MCF 10A (cell line): ENCODE measurements around the gene TMEM19. TPM values are rescaled to one million over a fixed set of nuclear protein-coding genes. Genes with fewer than 3 reads are reported as not detected.

Source experiments
- BruUV-seq: library from RNA; stranded (reverse); fragments of 400-500 nt; replicated peaks from 2 replicates; lab custom pipeline; 2021; lab: Mats Ljungman, UMichigan
- CTCF ChIA-PET: fragments of 300-600 bp; sonication (Branson Sonifier 250); formaldehyde crosslinking; extraction: SDS; loops from one replicate; lab custom pipeline; 2021; ENCODE audit warnings: antibody characterized with exemption, inconsistent platforms; lab: Yijun Ruan, JAX
- POLR2A ChIA-PET: fragments of 300-600, 350-650 bp; sonication (Branson Sonifier 250); formaldehyde crosslinking; extraction: SDS; loops from one replicate; lab custom pipeline; 2020; ENCODE audit warnings: antibody characterized with exemption, inconsistent platforms; lab: Yijun Ruan, JAX
- DNase-seq: peaks from one replicate; pipeline ENCODE4 v3.0.0-alpha.2; 2018; ENCODE audit not compliant: unreplicated experiment
- H3K27ac Mint-ChIP-seq: one replicate; pipeline ENCODE4 v1.8.0; 2022; ENCODE audit warnings: mild to moderate bottlenecking, low read depth, mixed read lengths; ENCODE audit not compliant: unreplicated experiment
- H3K27me3 Mint-ChIP-seq: one replicate; pipeline ENCODE4 v1.8.0; 2022; ENCODE audit warnings: mixed read lengths; ENCODE audit not compliant: insufficient read depth, unreplicated experiment
- H3K36me3 Mint-ChIP-seq: one replicate; pipeline ENCODE4 v1.8.0; 2022; ENCODE audit warnings: mild to moderate bottlenecking, moderate library complexity, mixed read lengths; ENCODE audit not compliant: insufficient read depth, unreplicated experiment
- H3K4me1 Mint-ChIP-seq: one replicate; pipeline ENCODE4 v1.8.0; 2022; ENCODE audit warnings: mixed read lengths; ENCODE audit not compliant: insufficient read depth, unreplicated experiment
- H3K4me3 Mint-ChIP-seq: one replicate; pipeline ENCODE4 v1.8.0; 2022; ENCODE audit warnings: mild to moderate bottlenecking, moderate library complexity, mixed read lengths; ENCODE audit not compliant: unreplicated experiment
- H3K9me3 Mint-ChIP-seq: one replicate; pipeline ENCODE4 v1.8.0; 2022; ENCODE audit warnings: mixed read lengths; ENCODE audit not compliant: unreplicated experiment
- intact Hi-C: fragments of 100-400 bp; cut with micrococcal nuclease; formaldehyde crosslinking; loops from 2 replicates; pipeline ENCODE4 v1.14.1; 2022
- total RNA-seq: library from RNA; stranded (reverse); gene quantifications from 2 replicates; pipeline ENCODE4 v1.2.3, GENCODE V29; 2022
- TF ChIP-seq, protein P1 (sequence below): fragments of 200-600 bp; IDR thresholded peaks from one replicate; pipeline ENCODE4 v1.8.0; 2022; ENCODE audit warnings: antibody characterized with exemption, mild to moderate bottlenecking; ENCODE audit not compliant: unreplicated experiment

TMEM19 gene
- total RNA-seq, 1 experiment from 2014 or later = 7.3 TPM

GRCh38 chr12:71655907-71656306, 30.0 kb upstream of the TMEM19 start:
- Mint-ChIP-seq H3K27me3 (no peaks in the 10 kb centered on the region), H3K9me3 (no peaks in the 10 kb centered on the region), H3K27ac (no peak overlapping the region), H3K4me3 (no peak overlapping the region), H3K4me1 (peaks cover 22% of the 10 kb centered on the region), H3K36me3 (peaks cover 41% of the 10 kb centered on the region)
- TF ChIP-seq, protein P1, sequence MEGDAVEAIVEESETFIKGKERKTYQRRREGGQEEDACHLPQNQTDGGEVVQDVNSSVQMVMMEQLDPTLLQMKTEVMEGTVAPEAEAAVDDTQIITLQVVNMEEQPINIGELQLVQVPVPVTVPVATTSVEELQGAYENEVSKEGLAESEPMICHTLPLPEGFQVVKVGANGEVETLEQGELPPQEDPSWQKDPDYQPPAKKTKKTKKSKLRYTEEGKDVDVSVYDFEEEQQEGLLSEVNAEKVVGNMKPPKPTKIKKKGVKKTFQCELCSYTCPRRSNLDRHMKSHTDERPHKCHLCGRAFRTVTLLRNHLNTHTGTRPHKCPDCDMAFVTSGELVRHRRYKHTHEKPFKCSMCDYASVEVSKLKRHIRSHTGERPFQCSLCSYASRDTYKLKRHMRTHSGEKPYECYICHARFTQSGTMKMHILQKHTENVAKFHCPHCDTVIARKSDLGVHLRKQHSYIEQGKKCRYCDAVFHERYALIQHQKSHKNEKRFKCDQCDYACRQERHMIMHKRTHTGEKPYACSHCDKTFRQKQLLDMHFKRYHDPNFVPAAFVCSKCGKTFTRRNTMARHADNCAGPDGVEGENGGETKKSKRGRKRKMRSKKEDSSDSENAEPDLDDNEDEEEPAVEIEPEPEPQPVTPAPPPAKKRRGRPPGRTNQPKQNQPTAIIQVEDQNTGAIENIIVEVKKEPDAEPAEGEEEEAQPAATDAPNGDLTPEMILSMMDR = no peak
- no TSS peak for BruUV-seq
- DNase-seq = no peak
- ChIA-PET POLR2A (interaction anchor here (3.3 kb wide), 1 partner anchor 8 kb away, joined by 19 read pairs; the partner anchor contains the start of genes THAP2 and ZFC3H1), CTCF (interaction anchor here (1.4 to 1.6 kb wide), 2 partner anchors 19 to 91 kb away, joined by 4 read pairs; no protein-coding TSS in a partner anchor)
- intact Hi-C loops = no loop called here

DNA sequence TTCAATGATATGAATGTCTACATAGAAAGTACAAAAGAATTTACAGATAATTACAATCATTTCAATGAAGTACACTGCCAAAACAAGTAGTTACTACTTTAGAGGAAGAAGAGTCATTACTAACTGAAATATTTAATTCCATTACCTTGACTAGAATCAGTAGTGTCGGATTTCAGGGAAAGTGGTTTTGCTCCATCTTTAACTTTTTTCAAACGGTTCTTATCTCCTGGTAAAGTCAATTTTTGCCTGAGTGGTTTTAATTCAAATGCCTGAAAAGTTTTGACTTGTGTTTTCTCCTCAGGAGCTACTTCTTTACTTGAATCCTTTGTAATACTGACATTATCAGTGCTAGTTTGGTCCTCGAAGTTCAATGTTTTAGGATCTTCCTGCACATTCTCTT, 29.1 kb upstream of the TMEM19 start:
- BruUV-seq = no TSS peak
- ChIA-PET CTCF (interaction anchor here (1.0 to 1.4 kb wide), 2 partner anchors 90 to 93 kb away, joined by 4 read pairs; no protein-coding TSS in a partner anchor), POLR2A (no interaction called here)
- Mint-ChIP-seq H3K27ac (no peak overlapping the region), H3K9me3 (no peaks in the 10 kb centered on the region), H3K4me1 (peaks cover 24% of the 10 kb centered on the region), H3K27me3 (no peaks in the 10 kb centered on the region), H3K36me3 (peaks cover 41% of the 10 kb centered on the region), H3K4me3 (no peak overlapping the region)
- TF ChIP-seq, protein P1 = no peak
- DNase-seq = no peak
- intact Hi-C loops = no loop called here

DNA sequence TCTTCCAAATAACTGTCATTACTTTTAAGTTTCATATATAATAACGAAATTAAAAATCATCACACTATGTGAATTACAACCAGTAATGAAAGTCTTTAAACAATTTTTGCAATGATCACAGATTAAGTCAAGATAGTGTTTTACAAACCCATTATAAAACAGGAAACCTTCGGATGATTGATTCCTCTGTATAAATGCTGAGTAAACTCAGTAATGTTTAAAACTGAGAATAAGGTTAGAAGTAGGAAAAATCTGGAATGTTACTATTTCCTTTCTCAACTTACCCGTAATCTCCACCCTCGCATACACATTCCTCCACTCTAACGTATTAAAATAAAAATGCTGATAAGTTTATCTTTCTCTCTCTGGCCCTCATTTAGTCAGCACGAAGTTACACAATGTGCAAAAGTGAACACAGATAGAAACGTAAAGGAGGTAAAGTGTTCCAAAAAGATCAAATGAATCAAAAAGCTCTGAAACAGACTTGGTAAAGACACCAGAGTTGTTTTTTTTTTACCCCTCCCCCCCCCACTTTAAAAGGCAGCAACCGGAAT, 23.8 kb upstream of the TMEM19 start:
- Mint-ChIP-seq H3K4me1 (peaks cover 31% of the 10 kb centered on the region), H3K36me3 (peaks cover 35% of the 10 kb centered on the region), H3K27me3 (no peaks in the 10 kb centered on the region), H3K9me3 (no peaks in the 10 kb centered on the region), H3K4me3 (peak overlapping the region; percentile 100), H3K27ac (peak overlapping the region; percentile 100)
- intact Hi-C loops = loop anchor here (2.0 to 10.0 kb wide), 3 partner anchors 49 to 183 kb away; partner anchors contain the start of gene RAB21
- POLR2A ChIA-PET = interaction anchor here (0.6 to 10.5 kb wide), 15 partner anchors 15 to 184 kb away, joined by 3 to 258 read pairs (median 13); partner anchors contain the start of genes RAB21, TBC1D15 and TMEM19
- BruUV-seq = no TSS peak
- CTCF ChIA-PET = interaction anchor here (0.7 to 6.6 kb wide), 5 partner anchors 24 to 93 kb away, joined by 3 to 76 read pairs (median 5); partner anchors contain the start of genes RAB21 and TMEM19
- TF ChIP-seq, protein P1 = no peak
- DNase-seq = peak; percentile 9

GRCh38 chr12:71662849-71663560, 22.9 kb upstream of the TMEM19 start:
- H3K27ac Mint-ChIP-seq = peak overlapping the region; percentile 100
- H3K4me3 Mint-ChIP-seq = peak overlapping the region; percentile 100
- intact Hi-C loops = loop anchor here (2.0 to 10.0 kb wide), 3 partner anchors 48 to 182 kb away; partner anchors contain the start of gene RAB21
- TF ChIP-seq, protein P1 = no peak
- TSS peak; percentile 65 for BruUV-seq
- CTCF ChIA-PET = interaction anchor here (0.8 to 6.6 kb wide), 10 partner anchors 8 to 92 kb away, joined by 3 to 76 read pairs (median 4); partner anchors contain the start of genes RAB21 and TMEM19
- peak; percentile 73 for DNase-seq
- no peaks in the 10 kb centered on the region for H3K27me3 Mint-ChIP-seq
- H3K36me3 Mint-ChIP-seq = peaks cover 26% of the 10 kb centered on the region
- POLR2A ChIA-PET = interaction anchor here (0.8 to 10.5 kb wide), 26 partner anchors 8 to 279 kb away, joined by 3 to 258 read pairs (median 9); partner anchors contain the start of genes RAB21, TBC1D15 and TMEM19
- no peaks in the 10 kb centered on the region for H3K9me3 Mint-ChIP-seq
- peaks cover 34% of the 10 kb centered on the region for H3K4me1 Mint-ChIP-seq
